Lower lobe of right lung (tissue), 2 donors: Measurements from ENCODE around the gene UNC13D. TPM values are rescaled to one million over a fixed set of nuclear protein-coding genes. Genes with fewer than 3 reads are reported as not detected.
"Not testable (repeated sequence)": the region's sequence is repeated elsewhere in the genome, so short reads cannot be mapped to it uniquely, and the experiment has no call there.

Source experiments
- ATAC-seq, 2 donors: fragments of 200-7000 bp; cut with Tn5 transposase; one replicate each; pipeline ENCODE4 v1.9.1; 2020 to 2022; ENCODE audit warnings: mild to moderate bottlenecking in 2 of 2, moderate library complexity in 2 of 2
- DNase-seq: peaks from one replicate; pipeline ENCODE4 v3.0.0-alpha.2; 2020
- H3K27ac ChIP-seq: fragments of 200-600 bp; one replicate; pipeline ENCODE4 v1.8.0; 2022
- H3K27me3 ChIP-seq: fragments of 200-600 bp; one replicate; pipeline ENCODE4 v1.8.0; 2022; ENCODE audit warnings: low read depth
- H3K36me3 ChIP-seq: fragments of 200-600 bp; one replicate; pipeline ENCODE4 v1.8.0; 2022; ENCODE audit warnings: mild to moderate bottlenecking
- H3K4me1 ChIP-seq: fragments of 200-600 bp; one replicate; pipeline ENCODE4 v1.8.0; 2022
- H3K4me3 ChIP-seq: fragments of 200-600 bp; one replicate; pipeline ENCODE4 v1.8.0; 2022; ENCODE audit warnings: mild to moderate bottlenecking
- H3K9me3 ChIP-seq: fragments of 200-600 bp; one replicate; pipeline ENCODE4 v1.8.0; 2022
- intact Hi-C: fragments of 100-400 bp; cut with DNase I; formaldehyde crosslinking; loops from one replicate; pipeline ENCODE4 v1.11.0; 2022
- total RNA-seq: library from RNA; stranded (reverse); fragmentation: NEBNext Ultra II Directional; extraction: Animal tissue kit (Norgen Biotek cat#: 25700); gene quantifications from one replicate; pipeline ENCODE4 v1.2.1, GENCODE V29; 2021
- TF ChIP-seq, protein P1 (sequence below): fragments of 200-600 bp; IDR thresholded peaks from one replicate; pipeline ENCODE4 v1.8.0; 2022; ENCODE audit warnings: antibody characterized with exemption, mild to moderate bottlenecking
- donor health status: DM: no; HTN: yes; CAD: no; lungs with severe emphysema.

UNC13D gene
- total RNA-seq, 1 donor from 2014 or later: 118 TPM

DNA sequence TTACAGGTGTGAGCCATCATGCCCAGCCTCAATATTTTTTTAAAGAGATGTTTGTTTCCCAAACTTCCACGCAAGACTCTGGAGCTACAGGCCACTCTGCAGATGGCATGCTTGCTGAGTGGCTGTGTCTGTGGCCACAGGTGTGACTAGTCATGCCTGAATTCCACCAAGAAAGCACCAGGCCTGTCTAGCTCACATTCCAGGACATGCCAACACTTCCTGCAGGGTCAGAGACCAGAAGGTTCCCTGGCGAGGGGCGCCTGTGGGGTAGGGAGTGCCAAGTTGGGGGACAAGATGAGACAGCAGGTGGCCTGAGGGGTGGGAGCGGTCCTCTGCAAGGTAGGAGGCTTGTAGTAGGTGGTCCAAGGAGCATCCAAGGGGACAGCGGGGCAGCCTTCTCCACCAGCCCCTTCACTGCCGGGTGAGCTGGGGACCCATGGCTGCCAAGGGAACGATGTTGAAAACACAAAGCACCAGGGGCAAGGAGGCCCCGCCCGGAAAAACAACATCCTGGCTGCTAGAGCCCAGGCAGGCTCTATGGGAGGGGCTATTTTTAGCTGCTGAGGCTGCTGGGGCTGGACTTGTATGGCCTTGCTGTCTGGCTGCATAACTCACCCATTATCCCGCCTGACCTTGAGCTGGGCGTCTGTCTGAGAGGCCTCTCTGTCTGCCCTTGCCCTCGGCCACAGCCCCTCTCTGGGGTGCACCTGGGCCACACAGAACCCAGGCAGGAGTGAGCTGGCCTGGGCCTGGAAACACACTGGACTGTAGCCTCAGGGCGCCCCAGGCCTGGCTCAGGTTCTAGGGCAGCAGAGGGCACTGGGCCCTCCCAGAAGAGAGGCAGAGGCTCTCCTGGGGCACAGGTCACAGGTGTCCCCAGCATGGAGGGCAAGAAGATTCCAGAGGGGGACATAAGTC lies 28.5 kb upstream of the UNC13D start:
- H3K4me3 ChIP-seq: no peak overlapping the region
- intact Hi-C loops: no loop called here
- peak; percentile 45 to 54 for ATAC-seq
- peaks cover 25% of the 10 kb centered on the region for H3K36me3 ChIP-seq
- peaks cover 72% of the 10 kb centered on the region for H3K4me1 ChIP-seq
- TF ChIP-seq, protein P1, sequence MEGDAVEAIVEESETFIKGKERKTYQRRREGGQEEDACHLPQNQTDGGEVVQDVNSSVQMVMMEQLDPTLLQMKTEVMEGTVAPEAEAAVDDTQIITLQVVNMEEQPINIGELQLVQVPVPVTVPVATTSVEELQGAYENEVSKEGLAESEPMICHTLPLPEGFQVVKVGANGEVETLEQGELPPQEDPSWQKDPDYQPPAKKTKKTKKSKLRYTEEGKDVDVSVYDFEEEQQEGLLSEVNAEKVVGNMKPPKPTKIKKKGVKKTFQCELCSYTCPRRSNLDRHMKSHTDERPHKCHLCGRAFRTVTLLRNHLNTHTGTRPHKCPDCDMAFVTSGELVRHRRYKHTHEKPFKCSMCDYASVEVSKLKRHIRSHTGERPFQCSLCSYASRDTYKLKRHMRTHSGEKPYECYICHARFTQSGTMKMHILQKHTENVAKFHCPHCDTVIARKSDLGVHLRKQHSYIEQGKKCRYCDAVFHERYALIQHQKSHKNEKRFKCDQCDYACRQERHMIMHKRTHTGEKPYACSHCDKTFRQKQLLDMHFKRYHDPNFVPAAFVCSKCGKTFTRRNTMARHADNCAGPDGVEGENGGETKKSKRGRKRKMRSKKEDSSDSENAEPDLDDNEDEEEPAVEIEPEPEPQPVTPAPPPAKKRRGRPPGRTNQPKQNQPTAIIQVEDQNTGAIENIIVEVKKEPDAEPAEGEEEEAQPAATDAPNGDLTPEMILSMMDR: no peak
- H3K27ac ChIP-seq: peak overlapping the region; percentile 91
- H3K27me3 ChIP-seq: no peaks in the 10 kb centered on the region
- DNase-seq: peak; percentile 75
- H3K9me3 ChIP-seq: no peaks in the 10 kb centered on the region

DNA sequence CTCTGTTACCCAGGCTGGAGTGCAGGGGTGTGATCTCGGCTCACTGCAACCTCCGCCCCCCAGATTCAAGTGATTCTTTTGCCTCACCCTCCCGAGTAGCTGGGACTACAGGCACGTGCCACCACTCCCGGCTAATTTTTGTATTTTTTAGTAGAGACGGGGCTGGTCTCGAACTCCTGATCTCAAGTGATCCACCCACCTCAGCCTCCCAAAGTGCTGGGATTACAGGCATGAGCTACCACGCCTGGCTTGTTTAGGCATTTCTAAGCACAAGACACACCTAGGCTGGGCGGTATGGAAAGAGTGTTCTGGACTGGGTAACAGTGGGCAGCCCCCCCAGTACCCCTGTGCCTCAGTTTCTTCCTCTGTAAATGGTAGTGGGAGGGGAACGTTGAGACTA lies 26.0 kb upstream of the UNC13D start:
- H3K27me3 ChIP-seq, ATAC-seq, intact Hi-C loops, H3K9me3 ChIP-seq, DNase-seq: not testable (repeated sequence)
- Histone ChIP-seq H3K36me3 (peaks cover 17% of the 10 kb centered on the region), H3K4me3 (peak overlapping the region; percentile 27), H3K4me1 (peaks cover 52% of the 10 kb centered on the region), H3K27ac (peak overlapping the region; percentile 83)

DNA sequence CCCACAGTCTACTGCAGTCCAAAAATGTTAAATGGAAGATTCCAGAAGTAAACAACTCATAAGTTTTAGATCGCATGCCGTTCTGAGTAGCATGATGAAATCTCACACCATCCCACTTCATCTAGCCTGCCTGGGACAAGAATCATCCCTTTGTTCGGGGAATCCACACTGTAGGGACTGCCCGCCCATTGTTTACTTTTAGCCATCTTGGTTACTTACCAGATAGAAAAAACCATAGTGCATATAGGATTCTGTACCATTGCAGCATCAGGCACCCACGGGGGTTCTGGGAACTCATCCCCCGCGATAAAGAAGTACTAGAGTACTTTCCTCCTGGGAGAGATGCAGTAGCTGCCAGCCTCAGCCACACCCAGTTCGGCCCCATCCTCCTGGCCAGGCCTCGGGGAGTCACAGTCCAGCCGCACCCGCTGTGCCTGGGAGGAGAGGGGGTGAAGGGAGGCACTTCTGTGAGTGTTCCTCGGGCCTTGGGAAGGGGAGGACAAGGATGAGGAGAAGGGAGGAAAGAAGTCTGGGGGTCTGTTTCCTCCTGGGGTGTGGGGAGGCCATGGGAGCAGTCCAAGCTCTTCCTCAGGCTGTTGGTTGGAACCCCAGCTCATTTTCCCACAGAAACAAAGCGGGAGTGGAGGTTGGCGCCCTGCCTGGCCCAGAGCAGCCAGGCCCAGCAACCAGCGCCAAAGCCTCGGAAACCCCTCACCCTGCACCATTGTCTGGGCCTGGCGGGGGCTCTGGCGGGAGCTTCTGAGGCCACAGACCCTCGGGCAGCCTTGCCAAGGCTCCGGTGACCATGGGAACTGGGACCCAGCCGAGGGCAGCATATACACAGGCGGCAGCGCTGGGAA lies 25.3 kb upstream of the UNC13D start:
- Histone ChIP-seq H3K36me3 (peaks cover 10% of the 10 kb centered on the region), H3K27me3 (no peaks in the 10 kb centered on the region), H3K4me1 (peaks cover 52% of the 10 kb centered on the region), H3K27ac (peak overlapping the region; percentile 83), H3K4me3 (peak overlapping the region; percentile 27), H3K9me3 (no peaks in the 10 kb centered on the region)
- no peak for DNase-seq
- peak in 1 of 2 donors; percentile 6 for ATAC-seq
- intact Hi-C loops: no loop called here
- TF ChIP-seq, protein P1: no peak

DNA sequence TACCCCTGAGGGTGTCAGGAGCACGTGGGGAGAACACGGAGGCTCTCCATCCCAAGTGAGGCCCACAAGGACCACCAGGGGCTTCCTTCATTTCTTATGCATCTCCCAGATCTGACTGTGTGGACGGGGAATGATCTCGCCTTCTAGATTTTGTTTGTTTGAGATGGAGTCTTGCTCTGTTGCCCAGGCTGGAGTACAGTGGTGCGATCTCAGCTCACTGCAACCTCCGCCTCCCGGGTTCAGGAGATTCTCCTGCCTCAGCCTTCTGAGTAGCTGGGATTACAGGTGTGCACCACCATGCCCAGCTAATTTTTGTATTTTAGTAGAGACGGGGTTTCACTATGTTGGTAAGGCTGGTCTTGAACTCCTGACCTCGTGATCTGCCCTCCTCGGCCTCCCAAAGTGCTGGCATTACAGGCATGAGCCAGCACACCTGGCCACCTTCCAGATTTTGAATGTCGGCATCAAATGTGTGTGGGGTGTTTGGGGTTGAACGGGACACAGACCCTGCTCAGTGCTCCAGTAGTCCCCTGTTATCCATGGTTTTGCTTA lies 24.6 kb upstream of the UNC13D start:
- H3K36me3 ChIP-seq, intact Hi-C loops, H3K27me3 ChIP-seq, H3K4me3 ChIP-seq, ATAC-seq, H3K9me3 ChIP-seq, DNase-seq: not testable (repeated sequence)
- Histone ChIP-seq H3K27ac (peak overlapping the region; percentile 83), H3K4me1 (peaks cover 52% of the 10 kb centered on the region)

DNA sequence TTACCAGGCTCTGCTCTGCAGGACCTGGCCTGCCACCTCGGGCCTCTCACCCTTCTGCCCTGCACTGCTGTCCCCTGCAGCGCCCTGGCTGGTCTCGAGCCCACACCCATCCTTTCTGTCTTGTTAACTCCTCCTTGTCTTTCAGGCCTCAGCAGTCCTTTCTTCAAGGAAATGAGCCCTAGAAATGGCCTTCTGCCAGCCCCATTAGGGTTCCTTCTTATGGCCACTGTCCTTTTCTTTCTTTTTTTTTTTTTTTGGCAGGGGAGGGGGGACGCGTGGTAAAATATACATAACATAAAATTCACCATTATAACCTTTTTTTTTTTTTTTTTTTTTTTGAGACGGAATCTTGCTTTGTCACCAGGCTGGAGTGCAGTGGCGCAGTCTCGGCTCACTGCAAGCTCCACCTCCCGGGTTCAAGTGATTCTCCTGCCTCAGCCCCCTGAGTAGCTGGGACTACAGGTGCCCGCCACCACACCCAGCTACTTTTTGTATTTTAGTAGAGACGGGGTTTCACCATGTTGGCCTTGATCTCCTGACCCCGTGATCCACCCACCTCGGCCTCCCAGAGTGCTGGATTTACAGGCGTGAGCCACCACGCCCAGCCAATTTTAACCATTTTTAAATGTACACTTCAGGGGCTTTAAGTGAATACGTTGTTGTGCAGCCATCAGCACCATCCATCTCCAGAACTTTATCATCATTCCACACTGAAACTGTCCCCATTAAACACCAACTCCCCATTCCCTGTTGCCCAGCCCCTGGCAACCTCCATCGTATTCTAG lies 21.4 kb upstream of the UNC13D start:
- H3K4me3 ChIP-seq, DNase-seq, ATAC-seq, H3K9me3 ChIP-seq, H3K36me3 ChIP-seq, intact Hi-C loops, H3K27me3 ChIP-seq: not testable (repeated sequence)
- Histone ChIP-seq H3K4me1 (peaks cover 36% of the 10 kb centered on the region), H3K27ac (peak overlapping the region; percentile 65)

DNA sequence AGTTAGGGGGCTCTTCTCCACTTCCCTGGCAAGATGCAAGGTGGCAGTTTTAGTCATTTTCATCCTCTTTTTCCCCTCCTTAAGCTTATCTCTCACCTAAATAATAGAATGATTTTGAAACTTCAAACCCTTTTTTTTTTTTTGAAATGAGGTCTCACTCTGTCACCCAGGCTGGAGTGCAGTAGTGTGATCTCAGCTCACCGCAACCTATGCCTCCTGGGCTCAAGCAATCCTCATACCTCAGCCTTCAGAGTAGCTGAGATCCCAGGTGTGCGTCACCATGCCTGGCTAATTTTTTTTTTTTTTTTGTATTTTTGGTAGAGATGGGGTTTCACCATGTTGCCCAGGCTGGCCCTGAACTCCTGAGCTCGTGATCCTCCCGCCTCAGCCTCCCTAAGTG lies 20.7 kb upstream of the UNC13D start:
- ATAC-seq: peak in 1 of 2 donors; percentile 24
- H3K36me3 ChIP-seq, DNase-seq, H3K9me3 ChIP-seq, H3K4me3 ChIP-seq, H3K27me3 ChIP-seq, intact Hi-C loops: not testable (repeated sequence)
- peak overlapping the region; percentile 65 for H3K27ac ChIP-seq
- peaks cover 35% of the 10 kb centered on the region for H3K4me1 ChIP-seq

DNA sequence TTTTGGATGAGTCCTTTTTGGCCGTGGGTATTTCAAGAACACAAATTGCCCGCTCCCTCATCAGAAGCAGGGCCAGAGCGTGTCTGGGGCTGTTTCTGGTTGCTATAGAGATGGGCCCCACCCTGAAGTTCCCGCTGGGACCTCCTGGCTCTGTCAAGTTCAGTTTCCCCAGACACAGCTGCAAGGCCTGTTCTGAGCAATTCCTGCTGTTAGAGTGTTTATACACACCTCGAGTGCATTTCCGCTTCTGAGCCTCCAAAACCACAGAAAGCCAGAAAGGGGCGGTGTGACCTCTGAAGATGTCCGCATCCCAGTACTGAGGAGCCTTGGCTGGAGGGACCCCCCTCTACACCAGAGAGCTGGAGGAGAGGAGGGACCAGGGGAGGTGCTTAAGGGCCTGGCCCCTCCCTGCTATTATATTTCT lies 20.3 kb upstream of the UNC13D start:
- H3K27me3 ChIP-seq: no peaks in the 10 kb centered on the region
- H3K4me1 ChIP-seq: peaks cover 31% of the 10 kb centered on the region
- no peaks in the 10 kb centered on the region for H3K9me3 ChIP-seq
- peak; percentile 64 for DNase-seq
- peak; percentile 93 to 94 for ATAC-seq
- intact Hi-C loops: no loop called here
- peak overlapping the region; percentile 65 for H3K27ac ChIP-seq
- TF ChIP-seq, protein P1: no peak
- H3K36me3 ChIP-seq: no peaks in the 10 kb centered on the region
- H3K4me3 ChIP-seq: no peak overlapping the region
